Measurements from ENCODE around the gene TFR2.

The TFR2 gene

DNA sequence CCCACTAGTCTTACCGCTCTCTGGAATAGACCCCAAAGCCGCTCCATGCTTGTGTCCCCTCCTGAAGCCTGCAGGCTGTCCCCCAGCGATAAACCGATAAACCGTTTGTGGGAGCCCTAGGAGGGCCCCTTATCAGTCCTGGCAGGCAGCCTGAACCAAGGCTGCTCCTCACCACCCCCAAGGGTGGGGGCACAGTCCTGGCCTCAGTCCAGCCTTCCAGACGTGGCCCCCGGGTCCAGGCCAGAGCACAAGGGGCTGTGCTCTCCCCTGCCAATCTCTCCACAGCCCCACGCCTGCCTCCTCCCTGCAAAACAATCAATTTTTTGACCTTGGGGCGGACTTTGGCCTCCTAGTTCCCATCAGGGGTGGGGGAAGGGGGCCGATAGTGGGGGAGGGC is at the start of gene TFR2:
Gene TFR2, minus strand, starts transcription at position 90 of the 397 bp plus-strand sequence. Its CDS starts 43 bp downstream, at position 47.
- no peak for DNase-seq

DNA sequence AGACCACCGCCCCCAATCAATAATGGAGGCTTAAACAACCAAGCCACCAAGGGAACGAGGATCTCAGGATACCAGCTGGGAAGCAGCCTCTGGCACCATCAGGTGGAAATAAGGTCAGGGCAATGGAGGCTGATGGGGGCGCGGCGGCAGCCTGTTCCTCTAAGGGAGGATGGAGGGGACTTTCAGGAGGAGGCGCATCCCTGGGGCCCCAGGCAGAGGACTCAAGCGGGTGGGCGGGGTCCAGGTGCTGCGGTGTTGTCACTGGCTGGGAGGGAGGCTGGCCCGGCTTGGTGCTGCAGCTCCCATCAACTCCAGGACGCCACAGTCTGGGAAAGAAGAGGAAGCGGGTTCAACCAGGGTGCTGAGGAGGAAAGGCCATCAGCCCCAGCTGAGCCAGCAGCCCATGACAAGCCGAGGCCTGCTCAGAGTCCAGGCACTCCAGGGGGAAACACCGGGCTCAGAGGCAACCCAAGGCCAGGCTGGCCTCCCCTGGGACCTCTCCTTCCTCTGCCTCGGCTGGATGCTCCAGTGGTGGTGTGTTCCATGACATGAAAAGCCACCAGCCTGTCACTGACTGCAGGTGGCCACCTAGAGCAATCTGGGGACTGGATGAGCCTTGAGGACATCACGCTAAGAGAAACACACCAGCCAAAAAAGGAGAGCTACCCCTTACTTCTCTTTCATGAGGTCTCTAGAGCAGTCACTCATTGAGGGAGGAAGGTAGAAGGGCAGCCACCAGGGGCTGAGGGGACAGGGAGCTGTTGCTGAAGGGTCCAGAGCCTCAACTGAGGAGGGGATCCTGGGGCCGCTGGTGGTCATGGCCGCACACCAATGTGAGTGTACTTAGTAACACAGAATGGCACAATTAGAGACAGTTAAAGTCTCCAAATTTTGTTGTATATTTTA is 48.1 kb upstream of the TFR2 start:
- no peak for DNase-seq

DNA sequence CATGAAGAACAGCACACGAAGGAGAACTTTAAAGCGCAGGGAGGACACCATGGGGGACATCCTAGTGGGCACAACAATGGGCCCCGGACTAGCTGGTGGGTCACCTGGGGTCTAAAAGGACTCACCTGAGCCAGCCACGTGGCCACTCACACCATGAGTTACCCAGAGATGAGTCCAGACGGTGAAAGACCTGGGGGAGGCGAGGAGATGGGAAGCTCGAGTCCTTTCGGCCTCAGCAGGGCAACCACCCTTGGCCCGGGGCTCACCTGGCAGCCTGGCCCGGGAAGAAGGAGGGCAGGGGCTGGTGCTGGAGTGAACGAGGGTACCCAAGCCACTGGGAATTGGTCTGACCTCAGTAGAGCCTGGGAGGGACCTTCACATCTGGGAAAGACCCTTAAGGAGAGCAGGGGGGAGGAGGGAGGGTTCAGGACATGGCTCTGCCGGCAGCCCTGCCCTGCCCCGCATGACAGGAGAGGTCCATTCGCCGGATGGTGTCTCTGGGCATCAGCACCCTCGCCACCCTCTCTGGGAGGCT is 47.0 kb upstream of the TFR2 start:
- no peak for DNase-seq

DNA sequence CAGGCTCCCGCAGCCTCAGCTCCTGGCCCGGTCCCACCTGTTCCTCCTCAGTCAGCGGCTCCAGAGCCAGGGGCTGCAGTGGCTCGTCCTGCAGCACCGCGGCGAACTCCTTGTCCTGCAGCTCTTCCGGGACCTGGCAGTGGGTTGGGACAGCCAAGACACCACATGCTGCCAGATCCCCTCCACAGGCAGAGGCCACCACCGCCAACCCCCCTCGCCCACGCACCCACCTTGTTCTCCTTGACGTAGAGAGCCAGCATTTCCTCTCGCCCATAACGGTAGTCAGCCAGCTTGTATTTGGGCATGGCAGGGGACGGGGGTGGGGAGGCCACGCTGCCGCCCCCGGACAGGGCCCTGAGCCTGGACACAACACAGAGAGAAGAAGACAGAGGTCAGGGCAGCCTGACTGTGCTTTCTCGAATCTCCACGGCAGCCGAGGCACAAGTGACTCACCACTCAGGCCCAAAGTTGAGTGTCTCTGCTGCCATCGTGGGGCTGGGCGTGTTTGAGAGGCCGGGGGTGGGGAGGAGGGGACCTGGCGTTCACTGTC is 46.5 kb upstream of the TFR2 start:
- no peak for DNase-seq

DNA sequence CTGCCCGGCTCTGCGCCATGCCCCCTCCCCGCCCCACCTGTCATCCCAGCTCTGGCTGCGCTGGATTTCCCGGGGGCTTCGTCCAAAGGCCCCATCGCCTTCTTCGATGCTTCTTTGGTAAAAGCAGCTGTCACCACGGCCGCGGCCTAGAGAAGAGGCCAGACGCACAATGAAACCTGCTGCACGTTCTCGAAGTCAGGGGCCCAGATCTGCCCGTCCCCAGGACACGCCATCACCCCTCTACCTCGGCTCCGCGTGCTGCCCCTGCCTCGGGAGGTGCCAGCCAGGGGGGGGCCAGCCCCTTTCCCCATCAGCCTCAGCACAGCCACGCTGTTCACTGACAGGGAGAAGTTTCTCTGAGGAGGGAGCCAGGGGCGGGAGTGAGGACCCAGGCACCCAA is 45.9 kb upstream of the TFR2 start:
- DNase-seq, result no peak

DNA sequence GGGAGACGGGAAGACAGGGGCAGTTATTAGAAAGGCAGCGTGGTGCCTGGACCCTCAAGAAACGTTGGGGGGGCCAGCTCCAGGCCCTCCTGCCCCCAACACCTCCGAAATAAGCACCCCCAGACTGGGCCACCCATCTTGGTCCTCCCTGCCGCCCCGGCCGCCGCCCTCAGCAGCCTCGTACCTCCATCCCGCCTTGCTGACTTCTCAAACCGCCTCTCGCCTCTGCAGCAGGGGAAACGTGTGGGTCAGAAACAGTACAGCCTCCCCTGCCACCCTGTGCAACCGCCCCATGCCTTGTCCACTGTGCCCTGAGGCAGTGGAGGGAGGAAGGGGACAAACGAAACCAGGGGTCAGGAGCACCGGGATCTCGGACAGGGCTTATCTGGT is 45.5 kb upstream of the TFR2 start:
- no peak for DNase-seq

DNA sequence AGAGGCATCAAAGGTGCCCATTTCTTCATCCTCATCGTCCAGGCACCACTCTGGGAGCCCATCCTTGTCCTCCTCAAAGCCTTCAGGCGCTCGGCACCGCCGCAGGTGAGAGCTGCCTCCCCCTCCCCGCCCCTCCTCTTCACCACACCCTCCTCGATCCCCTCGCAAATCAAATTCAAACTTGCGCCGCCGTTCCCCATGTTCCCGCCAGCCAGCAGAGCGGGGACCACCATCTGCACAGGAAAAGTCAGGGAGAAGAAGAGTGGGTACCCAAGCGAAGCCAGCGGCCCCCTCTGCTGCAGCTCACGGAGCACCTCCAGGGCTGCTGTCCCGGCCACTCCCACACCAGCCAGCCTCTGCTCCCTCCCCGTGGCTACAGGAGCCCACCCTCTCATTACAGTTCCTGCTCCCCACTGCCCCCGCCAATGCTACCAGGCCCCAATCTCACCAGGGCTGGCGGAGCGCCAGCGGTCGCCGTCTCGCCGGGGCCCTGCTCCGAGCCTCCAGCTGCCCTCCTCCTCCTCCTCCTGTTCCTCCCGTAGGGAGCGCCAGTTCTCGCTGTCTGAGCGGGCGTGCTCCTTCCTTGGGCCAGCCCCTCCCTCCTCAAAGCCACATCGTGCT is 45.0 kb upstream of the TFR2 start:
- no peak for DNase-seq

DNA sequence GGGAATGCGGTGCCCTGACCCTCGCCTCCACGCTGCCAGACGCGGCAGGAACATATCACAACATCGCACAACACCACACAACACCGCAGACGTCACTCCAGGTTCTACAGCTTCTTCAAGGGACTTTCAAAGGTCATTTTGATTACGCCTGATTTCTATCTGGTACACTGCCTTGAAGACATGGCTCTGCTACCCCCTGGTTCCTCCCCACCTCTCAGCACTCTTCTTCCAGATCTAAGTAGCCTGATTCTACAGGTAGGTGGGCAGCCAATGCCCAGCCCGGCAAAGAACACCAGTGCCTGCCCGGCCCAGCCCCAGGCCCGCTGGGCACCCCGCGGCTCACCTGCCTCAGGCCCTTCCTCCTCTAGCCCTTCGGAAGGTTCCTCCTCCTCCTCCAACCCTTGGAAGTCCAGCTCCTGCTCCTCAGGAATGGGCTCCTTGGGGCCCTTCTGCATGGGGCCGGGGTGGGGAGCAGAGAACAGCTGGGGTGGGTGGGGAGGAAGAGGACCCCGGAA is 44.3 kb upstream of the TFR2 start:
- no peak for DNase-seq

DNA sequence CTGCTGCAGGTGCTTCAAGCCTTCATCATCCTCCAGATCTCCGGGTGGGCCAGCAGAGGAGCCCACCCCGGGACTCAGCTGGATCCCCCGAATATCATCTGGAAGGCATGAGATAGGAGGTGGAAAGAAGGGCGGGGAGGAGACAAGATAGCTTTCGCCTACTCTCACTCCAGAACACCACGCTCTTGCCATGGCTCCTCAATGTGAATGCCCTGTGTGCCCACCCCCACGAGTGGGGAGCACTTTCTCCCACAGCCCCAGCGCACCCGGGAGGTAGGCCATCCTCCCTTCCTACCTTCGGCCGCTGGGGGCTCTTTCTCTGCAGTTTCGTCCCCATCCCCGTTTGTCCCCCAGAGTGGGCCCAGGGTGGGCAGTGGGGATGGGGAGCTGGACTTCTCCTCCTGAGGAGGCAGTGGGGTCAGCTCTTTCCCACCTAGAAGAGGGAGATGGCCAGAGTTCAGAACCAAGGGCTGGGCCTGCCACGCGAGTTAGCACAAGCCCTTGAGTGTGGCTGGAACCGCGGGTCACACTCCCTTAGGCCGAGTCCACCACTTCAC is 43.8 kb upstream of the TFR2 start:
- no peak for DNase-seq

DNA sequence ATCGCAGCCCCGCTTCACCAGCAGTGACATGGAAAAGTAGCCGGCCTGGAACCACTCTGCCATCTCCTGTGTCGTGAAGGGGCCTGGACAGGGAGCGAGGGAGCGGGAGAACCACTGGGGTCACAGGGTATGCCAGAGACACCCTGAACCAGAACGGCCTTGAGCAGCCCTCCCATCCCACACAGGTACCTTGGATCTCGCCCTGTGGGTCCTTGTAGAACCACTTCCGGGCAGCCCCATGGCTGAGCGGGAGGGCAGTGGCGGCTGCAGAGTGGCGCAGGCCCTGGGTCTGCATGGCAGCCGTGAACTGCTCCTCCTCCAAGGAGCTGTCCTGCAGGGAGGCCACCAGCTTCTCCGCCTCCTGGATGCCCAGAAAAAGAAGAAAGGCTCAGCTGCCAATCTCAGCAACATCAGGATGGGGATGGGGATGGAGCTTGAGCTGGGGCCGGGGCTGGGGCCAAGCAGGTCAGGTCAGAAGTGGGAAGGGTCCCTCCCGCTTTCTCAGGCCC is 43.2 kb upstream of the TFR2 start:
- DNase-seq, result no peak

DNA sequence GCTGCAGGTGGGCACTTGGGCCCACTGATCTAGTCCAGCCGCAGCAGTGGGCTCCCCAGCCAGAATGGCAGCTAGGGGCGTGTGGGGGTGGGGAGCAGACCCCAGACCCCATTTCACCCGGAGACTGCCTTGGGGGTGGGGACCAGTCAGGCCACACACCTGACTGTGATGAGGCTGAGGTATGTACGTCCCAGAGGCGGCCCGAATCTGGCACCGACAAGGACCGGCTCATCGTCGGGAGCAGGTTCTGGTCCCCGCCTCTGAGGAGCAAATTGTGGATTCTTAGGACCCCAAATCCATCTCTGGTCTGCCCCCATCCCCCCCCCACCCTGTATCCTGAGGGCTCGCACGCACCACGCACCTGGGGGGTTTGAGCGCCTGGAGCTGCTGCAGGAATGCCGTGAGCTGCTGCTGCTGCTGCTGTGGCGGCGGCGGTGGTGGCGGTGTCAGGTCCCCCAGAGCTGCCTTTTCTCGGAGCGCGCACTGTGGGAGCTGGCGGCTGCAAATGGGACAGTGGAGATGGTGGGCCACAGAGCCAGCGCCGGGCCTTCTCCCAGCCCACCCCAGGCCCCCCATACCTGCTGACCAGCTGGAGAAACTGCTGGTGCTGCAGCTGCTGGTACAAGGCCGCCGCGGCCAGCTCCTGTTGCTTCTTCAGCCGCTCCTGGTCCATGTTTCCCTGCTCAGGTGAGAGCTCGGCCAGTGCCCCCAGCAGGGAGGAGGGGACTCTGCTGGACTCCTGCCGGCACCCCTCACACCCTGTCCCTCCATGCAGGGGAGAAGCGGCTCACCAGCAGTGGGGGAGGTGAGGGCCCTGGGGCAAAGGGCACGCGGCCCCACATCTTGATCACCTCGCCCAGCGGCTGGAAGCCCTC is 42.5 kb upstream of the TFR2 start:
- no peak for DNase-seq

DNA sequence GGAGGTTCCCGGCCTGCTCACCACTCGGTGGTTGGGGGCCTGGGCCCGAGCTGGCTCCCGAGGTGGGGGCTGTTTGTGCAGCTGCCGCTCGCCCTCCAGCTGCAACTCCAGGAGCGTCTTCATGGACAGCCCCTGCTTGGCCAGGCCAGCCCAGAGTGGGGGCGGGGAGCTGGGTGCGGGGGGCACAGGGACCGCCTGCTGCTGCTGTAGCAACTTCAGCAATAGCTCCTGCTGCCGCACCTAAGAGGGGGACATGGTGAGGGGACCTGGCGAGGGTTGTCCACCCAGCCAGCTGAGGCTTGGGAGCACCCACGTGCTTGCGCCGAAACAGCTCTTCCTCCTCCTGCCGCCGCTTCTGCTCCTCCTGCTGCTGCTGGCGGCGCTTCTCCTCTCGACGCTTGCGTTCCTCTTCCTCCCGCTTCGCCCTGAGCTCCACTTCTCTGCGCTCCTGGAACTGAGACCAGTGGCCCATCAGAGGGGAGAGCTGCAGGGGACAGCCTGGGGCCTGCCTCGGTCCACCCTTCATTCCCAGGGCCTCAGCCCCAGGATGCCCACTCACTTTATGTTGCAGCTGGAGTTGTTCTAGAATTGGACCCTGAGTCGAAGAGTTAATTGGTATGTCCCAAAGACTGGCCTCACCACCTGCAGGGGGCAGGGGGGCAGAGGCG is 41.8 kb upstream of the TFR2 start:
- DNase-seq, result no peak

DNA sequence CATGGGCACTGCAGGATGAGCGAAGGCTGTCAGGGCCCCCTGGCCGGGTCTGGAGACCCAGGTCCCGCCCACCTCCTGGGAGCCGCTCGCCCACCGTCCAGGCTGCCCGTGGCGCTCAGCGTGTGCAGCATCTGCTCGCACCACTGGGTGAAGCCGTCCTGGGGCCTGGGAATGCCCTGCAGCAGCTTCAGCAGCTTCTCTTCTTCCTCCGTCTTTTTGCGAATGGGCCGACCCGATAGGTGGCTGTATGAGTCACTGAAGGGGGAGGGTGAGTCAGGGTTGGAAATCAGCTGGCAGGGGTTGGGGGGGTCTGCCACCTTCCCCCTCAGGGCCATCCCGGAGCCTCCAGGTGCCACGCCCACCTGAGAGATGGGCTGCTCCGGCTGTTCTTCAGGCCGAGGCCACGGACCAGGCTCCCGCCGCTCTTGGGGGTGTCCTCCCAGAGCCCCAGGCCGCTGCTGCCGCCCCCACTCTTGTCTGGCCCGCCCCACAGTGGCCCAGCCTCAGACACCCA is 40.9 kb upstream of the TFR2 start:
- DNase-seq, result no peak

DNA sequence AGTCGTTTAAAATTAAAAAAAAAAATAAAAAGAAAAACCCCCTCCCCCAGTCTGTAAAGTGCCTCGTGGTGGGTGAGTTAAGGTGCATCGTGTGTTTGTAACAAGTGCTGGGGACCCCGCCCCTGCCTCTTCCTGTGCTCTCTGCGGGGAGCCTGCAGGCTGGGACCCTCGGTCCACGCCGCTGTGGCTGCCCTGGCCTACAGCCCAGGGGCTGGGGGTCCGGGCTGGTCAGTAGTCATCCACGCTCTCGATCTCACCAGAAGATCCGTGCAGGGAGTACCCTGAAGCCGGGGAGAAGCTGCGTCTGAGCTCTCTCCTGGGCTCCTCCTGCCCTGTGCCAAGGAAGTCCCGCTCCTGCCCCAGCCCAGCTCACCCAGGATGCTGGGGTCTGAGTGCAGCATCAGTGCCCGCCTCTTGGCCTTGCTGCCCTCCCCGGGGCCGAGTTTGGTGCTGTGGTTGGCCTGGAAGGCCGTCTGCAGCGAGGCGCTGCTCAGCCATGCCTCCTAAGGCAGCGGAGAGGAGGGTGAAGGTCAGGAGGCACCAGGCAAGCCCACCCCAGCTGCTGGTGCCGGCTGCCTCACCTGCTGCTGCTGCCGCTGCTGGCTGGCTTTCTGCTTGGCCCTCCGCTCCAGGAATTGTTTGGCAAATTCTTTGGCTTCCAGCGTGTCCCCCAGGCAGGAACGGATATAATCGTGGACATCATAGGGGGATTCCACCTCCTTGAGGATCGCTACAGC is 40.3 kb upstream of the TFR2 start:
- no peak for DNase-seq

DNA sequence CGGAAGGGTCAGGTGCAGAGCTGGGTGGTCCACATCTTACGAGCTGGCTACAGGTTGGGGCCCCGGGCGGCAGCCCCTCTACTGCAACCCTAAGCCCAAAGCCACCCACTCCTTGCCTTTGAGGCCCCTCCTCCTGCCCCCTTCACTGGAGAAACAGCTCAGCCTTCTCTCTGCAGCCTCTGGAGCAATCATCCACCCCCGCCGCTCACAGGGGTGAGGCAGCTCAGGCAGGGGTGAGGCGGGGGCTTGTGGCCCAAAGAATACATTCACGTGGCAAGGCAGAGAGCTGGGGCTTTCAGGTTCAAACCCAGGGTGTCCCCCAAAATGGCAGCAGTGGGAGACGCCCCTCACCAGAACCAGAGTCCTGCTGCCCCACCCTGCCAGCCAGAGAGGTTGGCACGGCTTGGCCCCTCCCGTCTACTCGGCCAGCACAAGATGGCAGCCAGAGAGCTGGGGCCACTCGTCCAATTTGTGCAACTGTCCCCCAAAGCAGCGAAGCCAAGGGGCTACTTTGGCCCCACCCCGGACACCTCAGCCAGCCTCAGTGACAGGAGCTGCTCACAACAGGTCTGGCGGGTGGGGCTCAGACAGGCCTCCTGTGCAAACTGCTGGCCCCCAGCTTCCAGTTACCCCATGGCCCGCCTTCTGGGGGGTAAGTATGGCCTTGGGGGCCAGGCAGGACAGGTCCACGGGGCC is 39.4 kb upstream of the TFR2 start:
- no peak for DNase-seq

DNA sequence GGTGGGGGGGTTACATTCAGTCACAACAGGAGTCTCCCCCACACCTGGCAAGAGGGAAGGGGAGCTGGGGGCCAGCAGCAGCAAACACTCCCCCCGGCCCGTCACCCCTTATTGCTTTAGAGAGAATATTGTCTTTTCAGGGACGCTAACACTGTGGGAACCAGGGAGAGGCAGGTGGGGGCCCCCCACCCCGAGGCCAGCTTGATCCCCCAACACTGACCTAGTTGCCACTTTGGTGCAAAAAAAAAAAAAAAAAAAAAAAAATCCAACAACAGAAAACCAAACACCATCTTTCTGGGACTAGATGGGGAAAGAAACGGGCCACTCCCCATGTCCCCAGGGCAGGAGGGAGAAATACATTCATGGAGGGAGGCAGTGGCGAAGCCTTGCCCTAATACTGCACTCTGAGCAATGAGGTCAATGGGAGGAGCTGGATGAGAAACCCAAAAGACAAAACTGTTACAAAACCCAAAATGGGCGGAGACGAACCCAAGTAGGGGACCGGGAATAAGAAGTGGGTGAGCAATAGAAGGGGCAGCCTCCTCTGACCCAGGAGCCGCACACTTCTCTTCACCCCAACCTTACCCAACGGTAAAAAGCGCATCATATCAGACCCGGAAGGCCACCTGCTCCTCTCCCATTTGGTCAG is 38.7 kb upstream of the TFR2 start:
- no peak for DNase-seq

DNA sequence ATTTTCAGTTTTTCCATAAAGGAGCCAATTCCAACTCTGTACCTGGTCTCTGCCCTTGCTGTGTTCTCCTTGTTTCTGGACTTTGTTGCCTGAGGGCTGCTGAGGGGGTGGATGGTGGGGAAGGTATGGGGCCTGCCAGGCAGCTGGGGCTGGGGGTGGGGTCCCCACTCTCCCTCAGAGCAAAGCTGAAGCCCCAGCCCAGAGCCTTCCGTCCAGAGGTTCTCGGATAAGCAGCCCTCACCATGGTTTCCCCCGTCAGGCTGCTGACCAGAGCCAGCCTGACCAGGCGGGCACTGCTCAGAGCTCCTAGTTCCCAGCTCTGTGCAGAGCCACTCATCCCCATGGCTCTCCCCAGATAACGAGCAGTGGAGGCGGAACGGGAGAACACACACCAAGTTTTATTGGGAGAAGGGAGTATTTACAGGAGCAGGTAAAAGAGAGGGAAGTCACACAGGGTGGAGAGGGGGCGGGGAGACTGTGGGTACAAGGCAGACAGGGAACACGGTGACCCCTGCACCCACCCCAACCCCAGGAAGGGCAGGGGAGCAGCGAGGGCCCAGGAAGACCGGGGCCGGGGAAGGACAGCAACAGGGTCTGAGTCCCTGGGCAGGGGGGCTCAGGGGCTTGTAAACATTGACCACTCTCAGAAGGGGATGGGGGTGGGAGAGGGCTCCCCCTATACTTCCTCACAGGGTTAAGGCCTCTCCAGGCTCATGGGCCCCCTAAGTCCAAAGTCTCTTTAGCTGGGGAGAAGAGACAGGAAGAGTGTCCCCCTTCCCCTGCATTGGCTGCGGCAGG is 38.0 kb upstream of the TFR2 start:
- no peak for DNase-seq

DNA sequence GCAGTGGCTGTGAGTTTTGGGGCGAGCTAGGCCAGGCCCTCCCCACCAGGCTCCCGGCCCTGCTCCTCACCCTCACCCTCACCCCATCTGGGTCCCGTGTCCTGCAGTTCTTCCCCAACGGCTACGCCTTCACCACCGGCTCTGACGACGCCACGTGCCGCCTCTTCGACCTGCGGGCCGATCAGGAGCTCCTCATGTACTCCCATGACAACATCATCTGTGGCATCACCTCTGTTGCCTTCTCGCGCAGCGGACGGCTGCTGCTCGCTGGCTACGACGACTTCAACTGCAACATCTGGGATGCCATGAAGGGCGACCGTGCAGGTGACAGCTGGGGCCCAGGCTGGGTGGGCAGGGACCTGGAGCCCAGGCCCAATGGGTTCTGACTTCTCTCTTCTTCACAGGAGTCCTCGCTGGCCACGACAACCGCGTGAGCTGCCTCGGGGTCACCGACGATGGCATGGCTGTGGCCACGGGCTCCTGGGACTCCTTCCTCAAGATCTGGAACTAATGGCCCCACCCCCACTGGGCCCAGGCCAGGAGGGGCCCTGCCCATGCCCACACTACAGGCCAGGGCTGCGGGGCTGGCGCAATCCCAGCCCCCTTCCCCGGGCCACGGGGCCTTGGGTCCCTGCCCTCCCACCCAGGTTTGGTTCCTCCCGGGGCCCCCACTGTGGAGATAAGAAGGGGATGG is 37.1 kb upstream of the TFR2 start:
- DNase-seq, result no peak
